ENCODE measurements around the gene ATP11A.
"Not testable (repeated sequence)": the region's sequence is repeated elsewhere in the genome, so short reads cannot be mapped to it uniquely, and the experiment has no call there.

ATP11A gene

DNA sequence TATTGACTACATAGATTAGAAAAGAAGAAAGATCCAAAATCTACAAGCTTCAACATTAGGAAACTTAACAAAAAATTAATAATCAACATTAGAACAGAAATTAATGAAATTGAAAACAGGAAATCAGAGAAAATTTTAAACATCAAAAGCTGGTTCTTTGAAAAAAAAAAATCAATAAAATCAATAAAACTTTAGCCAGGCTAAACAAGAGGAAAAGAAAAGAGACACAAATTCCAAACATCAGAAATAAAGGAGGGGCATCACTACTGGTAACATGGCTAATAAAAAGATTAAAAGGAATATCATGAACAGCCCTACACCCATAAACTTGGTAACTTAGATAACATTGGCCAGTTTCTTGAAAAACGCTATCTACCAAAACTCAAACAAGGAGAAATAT, 110.2 kb downstream of the ATP11A start:
- no peak overlapping the region for H3K4me3 ChIP-seq (ENCODE audit: low read depth, low read length)
- TF ChIP-seq, protein P1, sequence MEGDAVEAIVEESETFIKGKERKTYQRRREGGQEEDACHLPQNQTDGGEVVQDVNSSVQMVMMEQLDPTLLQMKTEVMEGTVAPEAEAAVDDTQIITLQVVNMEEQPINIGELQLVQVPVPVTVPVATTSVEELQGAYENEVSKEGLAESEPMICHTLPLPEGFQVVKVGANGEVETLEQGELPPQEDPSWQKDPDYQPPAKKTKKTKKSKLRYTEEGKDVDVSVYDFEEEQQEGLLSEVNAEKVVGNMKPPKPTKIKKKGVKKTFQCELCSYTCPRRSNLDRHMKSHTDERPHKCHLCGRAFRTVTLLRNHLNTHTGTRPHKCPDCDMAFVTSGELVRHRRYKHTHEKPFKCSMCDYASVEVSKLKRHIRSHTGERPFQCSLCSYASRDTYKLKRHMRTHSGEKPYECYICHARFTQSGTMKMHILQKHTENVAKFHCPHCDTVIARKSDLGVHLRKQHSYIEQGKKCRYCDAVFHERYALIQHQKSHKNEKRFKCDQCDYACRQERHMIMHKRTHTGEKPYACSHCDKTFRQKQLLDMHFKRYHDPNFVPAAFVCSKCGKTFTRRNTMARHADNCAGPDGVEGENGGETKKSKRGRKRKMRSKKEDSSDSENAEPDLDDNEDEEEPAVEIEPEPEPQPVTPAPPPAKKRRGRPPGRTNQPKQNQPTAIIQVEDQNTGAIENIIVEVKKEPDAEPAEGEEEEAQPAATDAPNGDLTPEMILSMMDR (IDR thresholded peaks at IDR 0.05), result no peak
- no peak overlapping the region for H3K4me2 ChIP-seq (ENCODE audit: low read length)
- H3K9me3 ChIP-seq (ENCODE audit: control insufficient read depth, low read length), result no peaks in the 10 kb centered on the region
- H2AFZ ChIP-seq, result no peak overlapping the region
- no peak overlapping the region for H3K9ac ChIP-seq
- H3K4me1 ChIP-seq, result no peaks in the 10 kb centered on the region
- H3K27ac ChIP-seq, result no peak overlapping the region
- no peaks in the 10 kb centered on the region for H3K79me2 ChIP-seq
- no peaks in the 10 kb centered on the region for H3K36me3 ChIP-seq (ENCODE audit: control insufficient read depth, insufficient read depth, low read length)
- H3K27me3 ChIP-seq (ENCODE audit: control insufficient read depth, insufficient read depth, low read length), result no peaks in the 10 kb centered on the region

DNA sequence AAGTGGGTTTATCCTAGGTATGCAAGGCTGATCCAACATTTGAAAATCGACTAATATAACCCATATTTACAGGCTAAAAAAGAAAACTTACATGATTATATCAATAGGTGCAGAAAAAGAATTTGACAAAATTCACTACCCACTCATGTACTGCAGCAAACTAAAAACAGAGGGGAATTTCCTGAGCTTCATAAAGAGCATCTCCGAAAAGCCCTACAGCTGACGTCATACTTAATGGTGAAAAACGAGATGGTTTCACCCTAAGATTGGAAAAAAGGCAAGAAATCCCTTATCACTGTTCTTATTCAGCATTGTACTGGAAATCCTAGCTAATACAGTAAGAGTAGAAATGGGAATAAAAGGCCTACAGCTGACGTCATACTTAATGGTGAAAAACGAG, 111.0 kb downstream of the ATP11A start:
- H3K4me1 ChIP-seq; H3K4me2 ChIP-seq (ENCODE audit: low read length); H3K27ac ChIP-seq; H3K36me3 ChIP-seq (ENCODE audit: control insufficient read depth, insufficient read depth, low read length); H3K4me3 ChIP-seq (ENCODE audit: low read depth, low read length); H3K9ac ChIP-seq; H2AFZ ChIP-seq; H3K27me3 ChIP-seq (ENCODE audit: control insufficient read depth, insufficient read depth, low read length); H3K79me2 ChIP-seq; H3K9me3 ChIP-seq (ENCODE audit: control insufficient read depth, low read length): not testable (repeated sequence)

DNA sequence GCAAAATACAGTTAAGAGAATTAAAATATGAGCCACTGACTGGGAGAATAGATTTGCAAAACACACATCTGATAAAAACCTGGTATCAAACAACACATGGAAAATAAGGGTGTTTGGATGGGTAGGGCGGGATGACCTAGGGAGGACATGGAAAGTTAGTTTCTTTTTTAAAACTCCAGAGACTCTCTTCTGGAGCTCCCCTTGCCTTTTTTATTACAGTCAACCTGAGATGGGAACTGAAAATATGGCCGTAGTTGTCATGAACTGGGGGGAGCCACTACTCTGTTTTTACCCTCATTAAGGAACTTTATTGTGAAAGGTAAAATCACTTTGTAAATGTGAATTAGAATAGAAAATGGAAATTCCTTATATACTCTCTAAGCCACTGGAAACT, 113.0 kb downstream of the ATP11A start:
- H3K9ac ChIP-seq, result no peak overlapping the region
- H2AFZ ChIP-seq, result no peak overlapping the region
- H3K36me3 ChIP-seq (ENCODE audit: control insufficient read depth, insufficient read depth, low read length), result no peaks in the 10 kb centered on the region
- H3K79me2 ChIP-seq, result no peaks in the 10 kb centered on the region
- no peaks in the 10 kb centered on the region for H3K27me3 ChIP-seq (ENCODE audit: control insufficient read depth, insufficient read depth, low read length)
- H3K9me3 ChIP-seq (ENCODE audit: control insufficient read depth, low read length), result no peaks in the 10 kb centered on the region
- H3K4me1 ChIP-seq, result no peaks in the 10 kb centered on the region
- no peak overlapping the region for H3K27ac ChIP-seq
- H3K4me2 ChIP-seq (ENCODE audit: low read length), result no peak overlapping the region
- TF ChIP-seq, protein P1 (IDR thresholded peaks at IDR 0.05), result no peak
- no peak overlapping the region for H3K4me3 ChIP-seq (ENCODE audit: low read depth, low read length)

DNA sequence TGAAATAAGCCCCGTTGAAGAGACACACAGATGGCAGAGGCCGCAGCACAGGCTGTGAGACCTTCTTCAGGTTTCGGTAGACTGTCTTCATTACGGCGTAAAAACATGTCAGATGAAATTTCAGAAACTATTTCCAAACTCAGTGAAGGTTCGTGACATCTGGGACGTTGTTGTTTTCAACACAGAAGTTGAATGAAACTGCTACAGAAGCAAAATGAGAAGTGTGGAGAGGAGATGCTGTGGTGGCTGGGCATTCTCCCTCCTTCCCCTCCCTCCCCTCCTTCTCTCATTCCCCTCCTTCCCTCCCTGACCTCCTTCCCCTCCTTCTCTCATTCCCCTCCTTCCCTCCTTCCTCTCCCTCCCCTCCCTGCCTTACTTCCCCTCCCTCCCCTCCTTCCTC, 113.6 kb downstream of the ATP11A start:
- no peaks in the 10 kb centered on the region for H3K27me3 ChIP-seq (ENCODE audit: control insufficient read depth, insufficient read depth, low read length)

DNA sequence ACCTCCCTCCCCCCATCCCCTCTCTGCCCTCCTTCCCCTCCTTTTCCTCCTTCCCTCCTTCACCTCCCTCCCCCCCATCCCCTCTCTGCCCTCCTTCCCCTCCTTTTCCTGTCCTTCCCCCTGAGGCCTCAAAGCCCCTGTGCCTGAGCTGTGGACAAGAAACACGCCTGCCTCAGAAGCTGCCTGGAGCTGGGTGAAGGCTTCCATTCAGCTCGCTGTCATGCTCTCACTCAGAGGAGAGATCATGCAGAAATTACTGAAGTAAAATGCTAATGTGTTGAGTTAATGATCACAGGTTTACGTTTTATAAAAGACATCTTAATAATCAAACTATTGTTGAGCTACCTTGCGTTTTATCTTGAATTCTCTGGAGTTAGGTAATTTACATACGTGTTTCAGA, 114.5 kb downstream of the ATP11A start:
- H3K4me2 ChIP-seq (ENCODE audit: low read length), result no peak overlapping the region
- H2AFZ ChIP-seq, result no peak overlapping the region
- no peak overlapping the region for H3K27ac ChIP-seq
- H3K79me2 ChIP-seq, result no peaks in the 10 kb centered on the region
- no peak overlapping the region for H3K4me3 ChIP-seq (ENCODE audit: low read depth, low read length)
- no peaks in the 10 kb centered on the region for H3K36me3 ChIP-seq (ENCODE audit: control insufficient read depth, insufficient read depth, low read length)
- no peaks in the 10 kb centered on the region for H3K9me3 ChIP-seq (ENCODE audit: control insufficient read depth, low read length)
- TF ChIP-seq, protein P1 (IDR thresholded peaks at IDR 0.05), result no peak
- H3K9ac ChIP-seq, result no peak overlapping the region
- H3K4me1 ChIP-seq, result no peaks in the 10 kb centered on the region
- no peaks in the 10 kb centered on the region for H3K27me3 ChIP-seq (ENCODE audit: control insufficient read depth, insufficient read depth, low read length)

More for the DNA sequence above, 113.6 kb downstream of the ATP11A start:
- Histone ChIP-seq H3K4me2 (ENCODE audit: low read length) (no peak overlapping the region), H3K4me1 (no peaks in the 10 kb centered on the region), H3K4me3 (ENCODE audit: low read depth, low read length) (no peak overlapping the region), H3K9ac (no peak overlapping the region), H3K36me3 (ENCODE audit: control insufficient read depth, insufficient read depth, low read length) (no peaks in the 10 kb centered on the region), H3K9me3 (ENCODE audit: control insufficient read depth, low read length) (no peaks in the 10 kb centered on the region), H3K27ac (no peak overlapping the region), H2AFZ (no peak overlapping the region), H3K79me2 (no peaks in the 10 kb centered on the region)
- TF ChIP-seq, protein P1 (IDR thresholded peaks at IDR 0.05), result no peak

Measured in parathyroid adenoma (tissue), 2 donors.